NCI-H2196 treated with DMSO at 0.1 percent for 48 hours (cell line): ENCODE measurements around the gene SEMA4C.
A peak's percentile ranks its signal among the peaks of the same experiment; 100 is the strongest.

Experiments
- DNase-seq: peaks from one replicate; lab custom pipeline; 2025; ENCODE audit not compliant: unreplicated experiment; lab: John Stamatoyannopoulos, UW

Gene SEMA4C

GRCh38 chr2:96882906-96883305, 13.0 kb upstream of the SEMA4C start:
- DNase-seq: no peak

- DNase-seq: no peak
Observed at GRCh38 chr2:96882230-96882629, 12.3 kb upstream of the SEMA4C start.

GRCh38 chr2:96881349-96882195, 11.7 kb upstream of the SEMA4C start:
- DNase-seq: no peak

DNA sequence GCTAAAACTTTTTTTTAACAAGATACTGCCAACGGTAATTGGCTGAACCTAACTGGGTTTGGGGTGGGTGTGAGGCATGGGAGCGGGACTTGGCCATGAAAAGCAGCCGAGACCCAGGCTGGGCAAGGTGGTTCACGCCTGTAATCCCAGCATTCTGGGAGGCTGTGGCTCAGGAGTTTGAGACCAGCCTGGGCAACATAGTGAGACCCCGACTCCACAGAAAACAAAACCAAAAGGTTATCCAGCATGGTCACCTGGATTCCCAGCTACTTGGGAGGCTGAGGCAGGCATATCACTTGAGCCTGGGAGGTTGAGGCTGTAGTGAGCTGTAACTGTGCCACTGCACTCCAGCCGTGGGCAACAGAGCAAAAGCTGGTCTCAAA, 11.0 kb upstream of the SEMA4C start:
- DNase-seq: no peak

GRCh38 chr2:96879545-96880040, 9.7 kb upstream of the SEMA4C start:
- DNase-seq: no peak

GRCh38 chr2:96878796-96879544, 9.1 kb upstream of the SEMA4C start:
- DNase-seq: no peak

DNA sequence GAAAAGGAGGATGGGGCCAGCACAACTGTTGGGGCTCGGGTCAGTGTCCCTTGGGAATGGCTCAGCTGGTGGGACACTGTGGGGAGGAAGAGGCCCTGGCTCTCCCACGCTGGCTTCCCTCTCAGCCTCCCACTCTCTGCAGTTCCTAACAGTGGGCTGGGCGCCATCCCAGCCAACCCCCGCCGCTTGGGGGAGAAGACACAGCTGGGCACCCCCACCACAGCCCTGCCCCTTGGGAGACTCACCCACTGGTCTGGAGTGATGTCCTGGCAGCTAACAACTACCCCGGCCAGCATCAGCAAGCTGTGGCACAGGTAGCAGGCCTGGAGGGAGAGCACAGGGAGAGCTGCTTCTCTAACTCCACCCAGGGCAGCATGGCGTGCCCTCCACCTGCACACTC, 8.3 kb upstream of the SEMA4C start:
- no peak for DNase-seq

DNA sequence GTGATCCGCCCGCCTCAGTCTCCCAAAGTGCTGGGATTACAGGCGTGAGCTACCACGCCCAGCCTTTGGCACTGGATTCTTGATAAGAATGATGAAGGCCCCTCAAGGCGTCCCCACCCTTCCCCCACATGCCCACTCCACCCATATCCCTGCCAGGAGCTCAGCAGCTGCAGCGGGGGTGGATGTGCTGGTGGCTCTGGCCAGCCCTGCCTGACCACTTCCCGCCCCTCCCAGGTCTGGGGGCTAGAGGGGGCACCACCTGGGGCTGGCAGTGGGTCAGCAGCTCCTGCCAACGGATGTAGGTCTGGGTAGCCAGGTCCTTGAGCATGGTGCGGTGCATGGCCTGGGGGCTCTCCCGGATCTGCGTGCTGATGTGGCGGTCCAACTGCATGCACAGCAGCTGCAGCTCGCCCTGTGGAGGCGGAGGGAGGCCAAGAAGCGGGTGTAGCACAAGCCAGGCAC, 7.8 kb upstream of the SEMA4C start:
- no peak for DNase-seq

DNA sequence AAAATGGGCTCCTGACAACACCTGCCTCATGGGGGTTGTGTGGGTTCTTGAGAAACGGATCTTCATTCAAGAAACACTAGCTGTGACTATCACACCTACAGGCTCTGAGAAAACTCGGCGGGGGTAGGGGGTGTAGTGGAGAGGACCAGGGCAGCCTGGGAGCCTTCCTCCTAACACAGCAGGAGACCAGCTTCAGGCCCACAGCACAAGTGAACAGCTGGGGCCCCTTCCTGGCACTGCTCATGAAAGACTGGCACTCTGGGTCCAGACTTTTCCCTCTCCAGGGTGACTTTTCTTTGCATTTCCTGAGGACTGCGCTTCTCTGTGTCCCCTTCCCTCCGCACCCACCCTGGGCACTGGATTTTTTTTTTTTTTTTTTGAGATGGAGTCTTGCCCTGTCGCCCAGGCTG, 7.2 kb upstream of the SEMA4C start:
- no peak for DNase-seq

- DNase-seq: no peak
Observed at GRCh38 chr2:96876269-96877041, 6.6 kb upstream of the SEMA4C start.

- DNase-seq: no peak
Observed at GRCh38 chr2:96875498-96876268, 5.8 kb upstream of the SEMA4C start.

GRCh38 chr2:96874198-96874831, 4.4 kb upstream of the SEMA4C start:
- no peak for DNase-seq

DNA sequence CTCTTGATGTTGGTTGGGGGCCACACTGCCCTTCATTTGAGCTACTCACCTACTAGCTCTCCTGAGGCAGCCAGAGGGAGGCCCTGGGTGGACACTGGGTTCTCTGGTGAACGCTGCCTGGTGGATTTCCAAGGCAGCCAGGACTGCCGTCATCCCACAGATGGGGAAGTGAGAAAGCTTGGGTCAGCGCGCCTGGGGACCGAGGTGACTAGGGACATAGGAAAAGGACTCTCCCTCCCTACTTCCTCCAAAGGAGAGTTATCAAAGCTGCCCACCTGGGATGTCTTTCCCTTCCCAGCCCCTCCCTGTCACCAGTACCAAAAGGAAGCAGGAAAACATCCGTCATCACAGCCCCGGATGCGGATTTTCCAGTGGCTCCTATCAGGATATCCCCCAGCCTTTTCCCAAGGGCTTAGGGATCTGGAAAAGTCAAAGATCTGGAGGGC, 3.8 kb upstream of the SEMA4C start:
- DNase-seq: no peak

- no peak for DNase-seq
Observed at GRCh38 chr2:96872591-96873349, 2.9 kb upstream of the SEMA4C start.

DNA sequence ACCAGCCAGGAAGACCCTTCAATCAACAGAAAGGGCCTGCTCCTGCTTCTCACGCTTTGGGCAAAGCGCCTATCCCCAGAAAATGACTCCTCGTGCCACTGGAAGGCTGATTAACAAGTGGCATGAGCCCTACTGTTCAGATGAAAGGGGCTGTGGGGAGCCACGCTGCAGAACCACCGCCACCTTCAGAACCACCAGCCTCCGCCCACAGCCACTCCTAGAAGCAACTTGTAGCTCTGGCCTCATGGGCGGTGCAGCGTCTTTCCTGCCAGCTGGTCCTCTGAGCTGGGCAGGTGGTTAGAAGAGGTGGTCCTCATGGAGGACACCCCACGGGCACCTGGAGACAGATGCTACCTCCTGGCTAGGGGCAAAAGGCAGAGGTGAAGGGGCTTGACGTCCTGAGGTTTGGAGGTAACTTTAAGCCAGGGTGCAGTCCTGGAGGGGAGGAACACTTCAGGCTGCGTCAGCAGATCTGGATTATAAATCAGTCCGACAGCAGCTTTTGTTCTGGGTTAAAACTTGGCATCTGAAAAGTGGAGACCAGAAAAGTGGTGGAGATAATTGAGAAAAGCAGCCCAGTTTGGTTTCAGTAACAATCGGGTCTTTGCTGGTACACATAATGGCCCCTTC, 861 bp upstream of the SEMA4C start:
- peak; percentile 47 for DNase-seq

DNA sequence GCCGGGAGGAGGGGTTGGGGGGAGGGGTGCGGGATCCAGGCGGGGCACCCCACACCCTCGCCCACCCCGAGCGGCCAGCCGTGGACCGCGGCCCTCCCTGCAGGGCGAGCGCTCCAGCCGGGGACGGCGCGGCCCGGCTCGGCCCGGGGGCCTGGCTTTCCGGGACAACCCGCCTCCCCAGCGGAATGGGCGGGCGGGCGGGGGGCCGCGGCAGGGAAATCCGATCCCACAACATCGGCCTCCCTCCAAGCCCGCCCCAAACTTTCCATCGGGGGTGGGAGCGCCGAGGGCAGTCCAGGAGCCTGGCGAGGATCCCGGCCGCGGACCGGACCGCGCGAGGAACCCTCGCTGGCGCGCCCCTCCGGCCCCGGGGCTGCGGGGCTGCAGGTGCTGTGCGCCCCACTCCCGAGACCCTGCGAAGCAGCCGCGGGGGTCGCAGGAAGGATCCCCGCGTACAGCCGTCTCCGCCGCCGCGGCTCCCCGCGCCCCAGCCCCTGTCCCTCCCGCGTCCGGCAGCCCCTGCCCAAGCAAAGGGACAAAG, 529 bp downstream of the SEMA4C start:
- no peak for DNase-seq

DNA sequence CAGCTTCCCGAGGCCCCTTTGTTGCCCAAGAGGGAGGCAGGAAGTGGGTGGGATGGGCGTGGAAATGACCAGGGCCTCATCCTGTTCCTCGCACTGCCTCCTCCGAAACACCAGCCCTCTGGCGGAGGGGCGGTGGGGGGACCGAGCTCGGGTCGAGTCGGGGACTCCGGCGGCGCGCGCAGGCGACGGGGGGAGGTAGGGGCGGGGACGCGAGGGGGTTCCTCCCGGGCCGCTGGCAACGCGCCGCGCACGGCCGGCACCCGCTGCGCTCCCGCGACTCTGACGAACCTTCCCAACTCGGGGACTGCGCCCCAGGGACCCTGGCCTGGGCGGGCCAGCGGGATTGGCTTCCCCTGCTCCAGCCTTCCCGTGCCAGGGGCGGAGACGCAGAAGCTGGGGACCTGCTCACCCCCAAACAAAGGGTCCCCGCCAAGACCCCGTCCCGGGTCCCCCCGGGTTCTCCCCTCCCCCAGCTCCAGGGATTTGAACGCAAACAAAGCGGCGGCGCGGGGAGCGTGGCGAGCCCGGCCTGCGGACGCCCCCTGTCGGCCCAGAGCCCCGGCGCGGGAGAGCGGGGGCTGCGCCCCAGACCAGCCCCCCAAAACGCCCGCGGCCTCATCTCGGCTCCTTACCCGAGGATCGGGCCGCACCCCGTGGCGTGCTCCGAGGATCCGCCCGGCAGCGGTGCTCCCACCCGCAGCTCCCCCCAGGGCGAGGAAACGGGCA, 1.2 kb downstream of the SEMA4C start:
- DNase-seq: peak; percentile 37
